Raji (cell line): Measurements from ENCODE around the gene ASB13.

Experiments
- POLR2A ChIP-seq: IDR thresholded peaks from 2 replicates; pipeline ENCODE4 v1.6.1; 2011; ENCODE audit warnings: low read depth, low read length, control low read depth; ENCODE audit not compliant: insufficient read depth

The ASB13 gene

GRCh38 chr10:5596611-5597341 is 69.6 kb downstream of the ASB13 start:
- TF ChIP-seq POLR2A, result no peak

DNA sequence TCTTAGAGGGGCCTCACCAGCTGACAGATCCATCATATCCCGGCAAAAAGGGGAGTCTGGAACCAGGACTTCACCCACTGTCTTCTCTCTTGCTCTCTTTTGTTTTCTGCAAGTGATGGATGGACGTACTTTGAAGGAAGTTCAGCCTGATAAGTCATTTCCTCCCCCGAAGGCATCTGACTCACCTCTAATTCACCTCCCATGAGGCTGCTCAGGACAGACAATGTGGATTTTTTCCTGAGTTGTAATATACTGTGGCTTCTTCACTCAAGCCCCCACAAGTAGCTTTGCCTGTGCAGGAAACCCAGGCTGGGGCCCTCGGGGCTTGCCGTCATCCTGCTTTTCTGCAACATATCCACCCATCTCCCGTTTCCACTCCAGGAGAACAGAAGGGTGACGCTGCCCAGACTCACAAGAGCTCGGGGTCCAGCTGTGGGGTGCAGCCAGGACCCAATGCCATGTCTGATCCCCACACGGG is 70.4 kb downstream of the ASB13 start:
- no peak for TF ChIP-seq POLR2A

- TF ChIP-seq POLR2A, result no peak
Measured at GRCh38 chr10:5595591-5595990, 70.8 kb downstream of the ASB13 start.

GRCh38 chr10:5595095-5595494 is 71.3 kb downstream of the ASB13 start:
- TF ChIP-seq POLR2A, result no peak

DNA sequence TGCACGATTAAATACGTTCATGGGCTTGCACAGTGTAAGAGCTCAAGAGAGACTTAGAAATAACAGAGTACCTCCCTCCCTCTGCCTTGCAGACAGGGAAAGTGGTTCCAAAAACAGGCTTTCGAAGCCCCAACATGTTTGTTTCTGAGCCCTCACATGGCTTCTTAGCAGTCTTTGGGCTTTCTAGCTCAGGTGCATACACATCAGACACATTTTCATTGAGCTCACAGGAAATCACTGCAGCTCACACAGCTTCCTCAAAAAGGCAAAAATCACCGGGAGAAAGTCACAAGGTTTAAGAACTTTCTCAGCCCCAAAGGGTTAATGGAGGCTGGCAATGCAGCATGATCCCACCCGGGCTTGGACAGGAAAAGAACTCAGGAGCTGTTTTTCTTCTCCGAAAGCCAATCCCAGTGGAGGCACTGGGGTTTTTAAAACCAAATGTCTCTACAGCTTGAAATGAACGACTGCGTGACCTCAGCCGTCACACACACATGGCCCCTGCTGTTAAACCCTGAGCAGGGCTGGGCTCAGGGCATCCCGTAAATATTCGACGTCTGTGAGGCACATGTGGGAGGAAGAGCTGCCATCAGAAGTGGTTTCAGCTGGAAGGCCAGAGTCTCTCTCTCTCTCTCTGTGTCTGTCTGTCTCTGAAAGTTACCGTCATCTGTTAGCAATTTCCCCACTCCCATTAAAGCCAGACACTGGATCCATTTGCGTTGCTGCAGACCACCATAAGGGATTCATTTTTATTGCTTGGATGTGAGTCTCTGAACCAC is 71.9 kb downstream of the ASB13 start:
- no peak for TF ChIP-seq POLR2A

DNA sequence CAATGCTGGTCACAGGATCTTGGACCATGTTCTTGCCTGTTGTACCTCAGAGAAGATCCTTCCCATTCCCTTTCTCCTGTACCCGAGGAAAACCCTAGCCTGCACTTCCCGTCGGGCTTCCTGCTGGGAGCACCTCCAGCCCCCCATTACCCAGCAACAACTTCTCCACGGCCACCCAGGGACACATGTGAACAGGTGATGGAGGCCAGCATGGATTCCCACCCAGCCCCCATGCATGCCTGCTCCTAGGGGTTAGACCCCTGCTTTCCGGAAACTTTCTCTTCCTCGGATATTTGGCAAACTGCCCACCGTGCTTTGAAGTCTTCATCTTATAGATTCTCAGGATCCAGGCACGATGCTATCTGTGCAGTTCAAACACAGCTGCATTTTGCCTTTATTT is 74.3 kb downstream of the ASB13 start:
- TF ChIP-seq POLR2A, result no peak

- TF ChIP-seq POLR2A, result no peak
Measured at GRCh38 chr10:5591336-5591824, 75.0 kb downstream of the ASB13 start.

DNA sequence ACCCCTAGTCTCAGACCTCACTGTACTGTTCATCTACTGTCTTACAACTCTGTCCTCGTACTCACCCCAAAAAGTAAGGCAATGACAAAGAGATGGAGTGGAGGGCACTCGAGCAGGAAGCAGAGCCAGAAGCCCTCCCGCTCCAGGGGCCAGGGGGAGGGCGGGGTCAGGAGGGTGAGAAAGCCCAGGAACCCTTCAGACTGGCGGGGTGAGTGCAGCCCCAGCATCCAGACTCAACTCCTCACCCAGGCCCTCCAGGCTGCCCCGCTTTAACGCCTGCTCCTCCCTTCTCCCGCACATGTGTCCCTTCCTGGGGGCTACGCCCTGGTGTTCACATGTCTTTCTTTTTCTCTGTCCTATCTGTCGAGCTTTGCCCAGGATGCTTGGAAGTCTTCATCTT is 75.6 kb downstream of the ASB13 start:
- TF ChIP-seq POLR2A, result no peak

DNA sequence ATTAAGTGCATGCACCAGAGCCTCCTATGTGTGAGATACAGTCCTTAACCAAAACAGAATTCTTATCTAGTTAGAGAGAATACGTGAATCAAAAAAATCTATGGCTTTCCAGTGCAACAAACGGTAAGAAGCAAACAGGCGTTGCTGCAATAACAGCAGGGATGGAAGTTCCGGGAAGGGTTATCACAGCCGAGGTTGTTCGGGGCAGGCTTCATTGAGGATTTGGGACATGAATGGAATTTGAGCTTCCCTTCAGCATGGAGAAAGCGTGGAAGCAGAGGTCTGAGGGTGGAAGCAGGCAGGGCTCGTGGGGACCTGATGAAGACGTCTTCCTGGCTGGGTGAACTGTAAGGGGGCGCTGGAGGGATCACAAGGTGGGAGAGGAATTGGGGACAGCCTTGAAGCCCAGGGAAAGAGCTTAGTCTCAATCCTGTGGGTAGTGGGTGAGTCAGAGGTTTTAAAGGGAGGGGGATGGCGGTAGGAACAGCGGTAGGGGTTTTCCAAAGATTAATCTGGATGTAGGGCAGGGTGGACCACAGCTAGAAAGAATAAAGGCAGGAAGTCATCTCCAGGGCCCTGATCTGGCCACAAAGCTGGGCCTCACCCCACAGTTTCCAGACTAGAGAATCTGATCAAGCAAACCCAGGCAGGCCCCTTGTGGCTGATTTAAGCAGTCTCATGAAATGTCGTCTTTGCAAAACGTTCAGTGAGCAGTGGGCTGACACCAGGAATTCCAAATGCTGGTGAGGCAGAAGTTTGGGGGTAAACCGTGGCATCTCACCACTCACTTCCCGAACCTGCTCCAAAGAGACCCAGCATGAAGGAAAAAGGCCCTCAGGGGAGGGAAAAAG is 76.5 kb downstream of the ASB13 start:
- TF ChIP-seq POLR2A, result no peak

GRCh38 chr10:5589011-5589660 is 77.3 kb downstream of the ASB13 start:
- no peak for TF ChIP-seq POLR2A
